ENCODE data around the gene SLC37A2.
A peak's percentile ranks its signal among the peaks of the same experiment; 100 is the strongest.

The SLC37A2 gene

GRCh38 chr11:125101596-125101995, 38.5 kb downstream of the SLC37A2 start:
- peaks cover 5 to 45% of the 10 kb centered on the region in 2 experiments for H3K36me3 ChIP-seq (ENCODE audit: control insufficient read depth in 1 of 2, insufficient read depth in 2 of 2, low read depth in 1 of 2, low read length in 2 of 2)
- no peak overlapping the region for H4K91ac ChIP-seq (ENCODE audit: low read length)
- no peak overlapping the region for H4K8ac ChIP-seq (ENCODE audit: low read length)
- no peak overlapping the region for H3K4me2 ChIP-seq (ENCODE audit: low read length, poor library complexity, severe bottlenecking)
- H3K14ac ChIP-seq (ENCODE audit: low read length in 2 of 2) = no peak overlapping the region
- peaks cover 3% of the 10 kb centered on the region for H3K4me1 ChIP-seq (ENCODE audit: control insufficient read depth, insufficient read depth, low read depth, low read length)
- H2BK120ac ChIP-seq (ENCODE audit: low read depth, low read length) = no peak overlapping the region
- peak; percentile 73 for DNase-seq
- no peaks in the 10 kb centered on the region for H3K9me3 ChIP-seq (ENCODE audit: control insufficient read depth, low read length)
- H3K18ac ChIP-seq (ENCODE audit: low read depth in 1 of 2, low read length in 2 of 2) = no peak overlapping the region
- H3K4ac ChIP-seq (ENCODE audit: low read depth in 1 of 2, low read length in 2 of 2) = no peak overlapping the region
- peaks cover 17% of the 10 kb centered on the region for H3K79me1 ChIP-seq (replicated peaks; ENCODE audit: low read length, poor library complexity, severe bottlenecking)
- no peak overlapping the region for H3K23ac ChIP-seq (ENCODE audit: low read length in 2 of 2)
- 33% methylated on average over 3 of the region's 3 CpGs for WGBS
- H2BK15ac ChIP-seq (ENCODE audit: low read depth, poor library complexity, severe bottlenecking) = no peak overlapping the region
- H3K9ac ChIP-seq (ENCODE audit: low read length) = no peak overlapping the region
- no peaks in the 10 kb centered on the region for H3K27me3 ChIP-seq (ENCODE audit: control insufficient read depth in 1 of 2, insufficient read depth in 1 of 2, low read length in 2 of 2)
- no peak overlapping the region for H3K4me3 ChIP-seq (ENCODE audit: insufficient read depth in 1 of 2, low read depth in 1 of 2, low read length in 2 of 2)
- H2AK5ac ChIP-seq (ENCODE audit: low read length, severe bottlenecking) = no peak overlapping the region
- no peak overlapping the region for H2AFZ ChIP-seq (ENCODE audit: low read depth, low read length)
- H2BK12ac ChIP-seq (ENCODE audit: low read length in 2 of 2) = no peak overlapping the region
- no peak overlapping the region for H2BK5ac ChIP-seq (ENCODE audit: low read depth, low read length, poor library complexity, severe bottlenecking)
- no peak overlapping the region for H3K27ac ChIP-seq (ENCODE audit: low read length, poor library complexity, severe bottlenecking)

- Histone ChIP-seq H2BK12ac (ENCODE audit: low read length in 2 of 2) (peak overlapping the region in 1 of 2 experiments; percentile 83), H2AK5ac (ENCODE audit: low read length, severe bottlenecking) (no peak overlapping the region), H4K91ac (ENCODE audit: low read length) (peak overlapping the region; percentile 57), H3K79me1 (replicated peaks; ENCODE audit: low read length, poor library complexity, severe bottlenecking) (peaks cover 17% of the 10 kb centered on the region), H3K36me3 (ENCODE audit: control insufficient read depth in 1 of 2, insufficient read depth in 2 of 2, low read depth in 1 of 2, low read length in 2 of 2) (peaks cover 5 to 41% of the 10 kb centered on the region in 2 experiments), H4K8ac (ENCODE audit: low read length) (peak overlapping the region; percentile 80), H2BK120ac (ENCODE audit: low read depth, low read length) (peak overlapping the region; percentile 23), H3K27me3 (ENCODE audit: control insufficient read depth in 1 of 2, insufficient read depth in 1 of 2, low read length in 2 of 2) (no peaks in the 10 kb centered on the region), H2BK5ac (ENCODE audit: low read depth, low read length, poor library complexity, severe bottlenecking) (peak overlapping the region; percentile 35), H2AFZ (ENCODE audit: low read depth, low read length) (no peak overlapping the region), H3K4me1 (ENCODE audit: control insufficient read depth, insufficient read depth, low read depth, low read length) (peaks cover 3% of the 10 kb centered on the region), H3K27ac (ENCODE audit: low read length, poor library complexity, severe bottlenecking) (no peak overlapping the region), H2BK15ac (ENCODE audit: low read depth, poor library complexity, severe bottlenecking) (peak overlapping the region; percentile 90), H3K4me2 (ENCODE audit: low read length, poor library complexity, severe bottlenecking) (no peak overlapping the region), H3K9ac (ENCODE audit: low read length) (no peak overlapping the region), H3K14ac (ENCODE audit: low read length in 2 of 2) (no peak overlapping the region), H3K4ac (ENCODE audit: low read depth in 1 of 2, low read length in 2 of 2) (no peak overlapping the region), H3K18ac (ENCODE audit: low read depth in 1 of 2, low read length in 2 of 2) (peak overlapping the region in 1 of 2 experiments; percentile 68), H3K4me3 (ENCODE audit: insufficient read depth in 1 of 2, low read depth in 1 of 2, low read length in 2 of 2) (no peak overlapping the region), H3K9me3 (ENCODE audit: control insufficient read depth, low read length) (no peaks in the 10 kb centered on the region), H3K23ac (ENCODE audit: low read length in 2 of 2) (no peak overlapping the region)
- no peak for DNase-seq
- 94% methylated on average over 18 of the region's 19 CpGs for WGBS
Measured at GRCh38 chr11:125102025-125102424, 38.9 kb downstream of the SLC37A2 start.

- H2BK12ac ChIP-seq (ENCODE audit: low read length in 2 of 2) = no peak overlapping the region
- no peak overlapping the region for H3K9ac ChIP-seq (ENCODE audit: low read length)
- no peak overlapping the region for H2AFZ ChIP-seq (ENCODE audit: low read depth, low read length)
- H3K4me2 ChIP-seq (ENCODE audit: low read length, poor library complexity, severe bottlenecking) = no peak overlapping the region
- peak; percentile 29 for DNase-seq
- H3K14ac ChIP-seq (ENCODE audit: low read length in 2 of 2) = no peak overlapping the region
- H2BK5ac ChIP-seq (ENCODE audit: low read depth, low read length, poor library complexity, severe bottlenecking) = no peak overlapping the region
- no peak overlapping the region for H2BK15ac ChIP-seq (ENCODE audit: low read depth, poor library complexity, severe bottlenecking)
- WGBS = 89% methylated on average over 4 of the region's 7 CpGs
- H3K23ac ChIP-seq (ENCODE audit: low read length in 2 of 2) = no peak overlapping the region
- no peak overlapping the region for H4K91ac ChIP-seq (ENCODE audit: low read length)
- no peak overlapping the region for H2AK5ac ChIP-seq (ENCODE audit: low read length, severe bottlenecking)
- H3K27ac ChIP-seq (ENCODE audit: low read length, poor library complexity, severe bottlenecking) = no peak overlapping the region
- peaks cover 3% of the 10 kb centered on the region for H3K4me1 ChIP-seq (ENCODE audit: control insufficient read depth, insufficient read depth, low read depth, low read length)
- no peak overlapping the region for H3K4ac ChIP-seq (ENCODE audit: low read depth in 1 of 2, low read length in 2 of 2)
- H3K18ac ChIP-seq (ENCODE audit: low read depth in 1 of 2, low read length in 2 of 2) = no peak overlapping the region
- H3K4me3 ChIP-seq (ENCODE audit: insufficient read depth in 1 of 2, low read depth in 1 of 2, low read length in 2 of 2) = no peak overlapping the region
- peaks cover 17% of the 10 kb centered on the region for H3K79me1 ChIP-seq (replicated peaks; ENCODE audit: low read length, poor library complexity, severe bottlenecking)
- H4K8ac ChIP-seq (ENCODE audit: low read length) = no peak overlapping the region
- no peaks in the 10 kb centered on the region for H3K9me3 ChIP-seq (ENCODE audit: control insufficient read depth, low read length)
- no peaks in the 10 kb centered on the region for H3K27me3 ChIP-seq (ENCODE audit: control insufficient read depth in 1 of 2, insufficient read depth in 1 of 2, low read length in 2 of 2)
- H2BK120ac ChIP-seq (ENCODE audit: low read depth, low read length) = peak overlapping the region; percentile 23
- peaks cover 5 to 36% of the 10 kb centered on the region in 2 experiments for H3K36me3 ChIP-seq (ENCODE audit: control insufficient read depth in 1 of 2, insufficient read depth in 2 of 2, low read depth in 1 of 2, low read length in 2 of 2)
Measured at GRCh38 chr11:125102510-125102909, 39.4 kb downstream of the SLC37A2 start.

- peak; percentile 13 for DNase-seq
- no peak overlapping the region for H3K4me2 ChIP-seq (ENCODE audit: low read length, poor library complexity, severe bottlenecking)
Measured at GRCh38 chr11:125105926-125106325, 42.8 kb downstream of the SLC37A2 start.

More at GRCh38 chr11:125105926-125106325, 42.8 kb downstream of the SLC37A2 start:
- Histone ChIP-seq H3K9ac (ENCODE audit: low read length) (no peak overlapping the region), H3K18ac (ENCODE audit: low read depth in 1 of 2, low read length in 2 of 2) (no peak overlapping the region), H3K27me3 (ENCODE audit: control insufficient read depth in 1 of 2, insufficient read depth in 1 of 2, low read length in 2 of 2) (no peaks in the 10 kb centered on the region), H3K9me3 (ENCODE audit: control insufficient read depth, low read length) (no peaks in the 10 kb centered on the region), H2BK5ac (ENCODE audit: low read depth, low read length, poor library complexity, severe bottlenecking) (no peak overlapping the region), H3K14ac (ENCODE audit: low read length in 2 of 2) (no peak overlapping the region), H3K23ac (ENCODE audit: low read length in 2 of 2) (no peak overlapping the region), H2AK5ac (ENCODE audit: low read length, severe bottlenecking) (no peak overlapping the region), H2BK12ac (ENCODE audit: low read length in 2 of 2) (no peak overlapping the region), H2BK120ac (ENCODE audit: low read depth, low read length) (no peak overlapping the region), H3K79me1 (replicated peaks; ENCODE audit: low read length, poor library complexity, severe bottlenecking) (peaks cover 21% of the 10 kb centered on the region), H2AFZ (ENCODE audit: low read depth, low read length) (no peak overlapping the region), H3K36me3 (ENCODE audit: control insufficient read depth in 1 of 2, insufficient read depth in 2 of 2, low read depth in 1 of 2, low read length in 2 of 2) (peaks cover 5 to 6% of the 10 kb centered on the region in 2 experiments), H4K91ac (ENCODE audit: low read length) (no peak overlapping the region), H2BK15ac (ENCODE audit: low read depth, poor library complexity, severe bottlenecking) (no peak overlapping the region), H3K4ac (ENCODE audit: low read depth in 1 of 2, low read length in 2 of 2) (no peak overlapping the region), H3K4me1 (ENCODE audit: control insufficient read depth, insufficient read depth, low read depth, low read length) (peaks cover 3% of the 10 kb centered on the region), H4K8ac (ENCODE audit: low read length) (no peak overlapping the region), H3K4me3 (ENCODE audit: insufficient read depth in 1 of 2, low read depth in 1 of 2, low read length in 2 of 2) (no peak overlapping the region), H3K27ac (ENCODE audit: low read length, poor library complexity, severe bottlenecking) (no peak overlapping the region)
- WGBS = 100% methylated on average over 1 of the region's 1 CpG

Data from mesenchymal stem cell (in vitro differentiated cells and primary cell).